Measurements from ENCODE around the gene RIN3.
"Not testable (repeated sequence)": the region's sequence is repeated elsewhere in the genome, so short reads cannot be mapped to it uniquely, and the experiment has no call there.

The RIN3 gene

DNA sequence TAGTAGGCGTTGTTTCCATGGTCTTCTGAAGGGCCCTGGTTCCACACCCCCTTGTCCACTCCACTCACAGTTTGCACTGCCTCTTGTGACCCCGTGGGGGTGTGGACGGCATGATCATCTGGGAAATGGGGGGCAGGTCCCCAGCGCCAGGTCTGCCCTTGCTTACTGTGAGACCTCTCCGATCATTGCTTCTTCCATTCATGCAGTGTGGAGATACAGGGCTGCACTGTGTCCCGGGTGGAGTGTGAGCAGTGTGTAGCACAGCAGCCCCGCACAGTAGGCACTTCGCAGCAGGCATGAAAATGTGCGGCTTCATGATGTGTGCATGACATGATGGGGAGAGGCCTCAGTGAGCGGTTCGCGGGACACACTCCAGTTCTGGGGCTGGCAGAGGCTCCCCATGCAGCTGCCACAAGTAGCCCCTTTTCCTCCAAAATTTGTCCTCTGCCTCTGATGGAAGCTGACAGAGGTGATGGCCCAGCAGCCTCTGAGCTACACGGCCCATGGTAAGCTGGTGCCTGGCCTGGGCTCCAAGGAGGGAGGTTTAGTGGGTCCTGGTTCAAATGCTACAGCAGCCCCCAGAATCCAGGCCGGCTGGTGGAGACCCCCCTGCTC lies 15.0 kb downstream of the RIN3 start:
- DNase-seq (ENCODE audit: low read depth), result no peak

DNA sequence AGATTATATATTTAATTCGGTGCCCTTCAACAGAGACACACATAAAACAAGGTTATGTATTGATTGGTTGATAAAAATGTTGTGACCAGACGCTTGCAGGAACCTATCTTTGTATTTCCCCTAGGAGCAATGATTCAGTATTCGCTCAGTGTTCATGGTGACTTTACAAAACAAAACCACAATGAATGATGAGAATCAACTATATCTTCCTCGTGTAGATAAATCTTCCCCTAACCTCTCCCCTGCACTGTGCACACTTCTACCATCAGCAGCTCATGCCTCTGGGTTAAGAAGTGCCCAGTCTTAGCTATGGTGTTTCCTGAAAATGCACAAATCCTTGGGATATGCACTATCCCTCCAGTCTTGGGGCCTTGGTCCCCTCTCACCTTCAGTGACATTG lies 16.3 kb downstream of the RIN3 start:
- peak; percentile 48 for DNase-seq (ENCODE audit: low read depth)
- no peak overlapping the region for H3K4me3 ChIP-seq (ENCODE audit: control insufficient read depth, low read depth, low read length)
- TF ChIP-seq, protein P1, sequence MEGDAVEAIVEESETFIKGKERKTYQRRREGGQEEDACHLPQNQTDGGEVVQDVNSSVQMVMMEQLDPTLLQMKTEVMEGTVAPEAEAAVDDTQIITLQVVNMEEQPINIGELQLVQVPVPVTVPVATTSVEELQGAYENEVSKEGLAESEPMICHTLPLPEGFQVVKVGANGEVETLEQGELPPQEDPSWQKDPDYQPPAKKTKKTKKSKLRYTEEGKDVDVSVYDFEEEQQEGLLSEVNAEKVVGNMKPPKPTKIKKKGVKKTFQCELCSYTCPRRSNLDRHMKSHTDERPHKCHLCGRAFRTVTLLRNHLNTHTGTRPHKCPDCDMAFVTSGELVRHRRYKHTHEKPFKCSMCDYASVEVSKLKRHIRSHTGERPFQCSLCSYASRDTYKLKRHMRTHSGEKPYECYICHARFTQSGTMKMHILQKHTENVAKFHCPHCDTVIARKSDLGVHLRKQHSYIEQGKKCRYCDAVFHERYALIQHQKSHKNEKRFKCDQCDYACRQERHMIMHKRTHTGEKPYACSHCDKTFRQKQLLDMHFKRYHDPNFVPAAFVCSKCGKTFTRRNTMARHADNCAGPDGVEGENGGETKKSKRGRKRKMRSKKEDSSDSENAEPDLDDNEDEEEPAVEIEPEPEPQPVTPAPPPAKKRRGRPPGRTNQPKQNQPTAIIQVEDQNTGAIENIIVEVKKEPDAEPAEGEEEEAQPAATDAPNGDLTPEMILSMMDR (conservative IDR thresholded peaks at IDR 0.05; ENCODE audit: control insufficient read depth, insufficient read depth, low read depth, low read length), result no peak

More for the DNA sequence above, 15.0 kb downstream of the RIN3 start:
- TF ChIP-seq, protein P1 (conservative IDR thresholded peaks at IDR 0.05; ENCODE audit: control insufficient read depth, insufficient read depth, low read depth, low read length), result no peak
- H3K4me3 ChIP-seq (ENCODE audit: control insufficient read depth, low read depth, low read length), result no peak overlapping the region

DNA sequence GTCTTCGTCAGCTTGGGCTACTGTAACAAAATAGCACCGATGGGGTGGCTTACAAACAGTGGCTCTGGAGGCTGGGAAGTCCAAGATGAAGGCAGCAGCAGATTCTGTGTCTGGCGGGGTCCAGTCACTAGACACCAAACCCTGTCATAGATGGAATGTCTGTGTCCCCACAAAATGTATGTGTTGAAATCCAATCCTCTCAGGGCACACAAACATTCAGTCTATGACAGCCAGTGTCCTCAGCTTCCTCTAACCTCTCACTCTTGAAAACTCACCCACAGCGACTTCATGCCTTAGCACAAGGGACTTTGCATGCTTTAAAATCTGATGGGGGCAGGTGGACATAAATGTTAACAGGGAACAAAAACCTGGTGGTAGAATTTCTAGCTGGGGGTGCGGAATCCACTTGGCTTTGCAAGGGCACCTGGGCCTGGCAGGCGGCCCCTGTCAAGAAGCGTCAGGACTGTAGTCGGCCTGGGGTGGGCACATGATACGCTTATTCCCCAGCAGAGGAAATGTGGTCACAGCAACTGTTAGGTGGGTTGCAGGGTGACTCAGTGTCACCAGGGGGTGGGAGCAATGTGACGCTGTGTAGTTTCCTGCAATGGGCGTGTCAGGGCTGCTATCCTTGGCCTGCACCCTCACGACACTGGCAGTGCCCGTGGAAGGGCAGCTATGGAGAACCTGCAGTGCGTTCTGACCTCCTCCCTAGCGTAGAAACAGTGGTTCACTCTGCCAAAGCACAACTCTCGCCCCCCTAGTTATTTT lies 17.7 kb downstream of the RIN3 start:
- TF ChIP-seq, protein P1 (conservative IDR thresholded peaks at IDR 0.05; ENCODE audit: control insufficient read depth, insufficient read depth, low read depth, low read length), result no peak
- DNase-seq (ENCODE audit: low read depth), result no peak

DNA sequence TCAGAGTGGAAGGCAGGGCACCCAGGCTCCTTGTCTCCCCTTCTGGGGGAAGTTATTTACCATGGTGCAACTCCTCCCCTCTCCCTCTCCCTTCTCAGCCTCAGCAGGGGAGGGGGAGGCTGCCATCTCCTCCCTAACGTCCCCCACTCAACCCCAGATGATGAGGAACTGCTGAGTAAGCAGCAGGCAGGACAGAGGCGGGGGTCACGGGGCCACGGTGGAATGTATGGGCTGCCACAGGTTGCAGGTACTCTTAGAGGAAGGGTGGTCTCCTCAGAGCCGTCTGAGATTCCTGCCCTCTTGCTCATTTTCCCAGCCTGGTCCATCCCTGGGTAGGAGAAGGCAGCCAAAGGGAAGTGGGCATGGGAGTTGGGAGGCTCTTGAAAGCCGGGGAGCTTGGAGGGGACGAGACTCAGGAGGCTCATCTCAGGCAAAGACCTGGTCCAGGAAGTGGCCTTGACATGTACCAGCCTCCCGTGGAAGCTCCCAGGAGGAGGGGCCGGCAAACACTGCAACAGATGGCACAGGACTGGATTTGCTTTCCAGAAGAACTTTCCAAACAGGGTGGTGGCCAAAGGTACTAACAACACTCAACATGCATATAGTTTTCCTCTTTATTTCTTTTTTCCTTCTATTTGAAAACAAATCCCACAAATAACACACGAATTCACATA lies 19.0 kb downstream of the RIN3 start:
- no peak for DNase-seq (ENCODE audit: low read depth)
- TF ChIP-seq, protein P1 (conservative IDR thresholded peaks at IDR 0.05; ENCODE audit: control insufficient read depth, insufficient read depth, low read depth, low read length), result no peak
- H3K4me3 ChIP-seq (ENCODE audit: control insufficient read depth, low read depth, low read length), result no peak overlapping the region

More for the DNA sequence above, 17.7 kb downstream of the RIN3 start:
- no peak overlapping the region for H3K4me3 ChIP-seq (ENCODE audit: control insufficient read depth, low read depth, low read length)

DNA sequence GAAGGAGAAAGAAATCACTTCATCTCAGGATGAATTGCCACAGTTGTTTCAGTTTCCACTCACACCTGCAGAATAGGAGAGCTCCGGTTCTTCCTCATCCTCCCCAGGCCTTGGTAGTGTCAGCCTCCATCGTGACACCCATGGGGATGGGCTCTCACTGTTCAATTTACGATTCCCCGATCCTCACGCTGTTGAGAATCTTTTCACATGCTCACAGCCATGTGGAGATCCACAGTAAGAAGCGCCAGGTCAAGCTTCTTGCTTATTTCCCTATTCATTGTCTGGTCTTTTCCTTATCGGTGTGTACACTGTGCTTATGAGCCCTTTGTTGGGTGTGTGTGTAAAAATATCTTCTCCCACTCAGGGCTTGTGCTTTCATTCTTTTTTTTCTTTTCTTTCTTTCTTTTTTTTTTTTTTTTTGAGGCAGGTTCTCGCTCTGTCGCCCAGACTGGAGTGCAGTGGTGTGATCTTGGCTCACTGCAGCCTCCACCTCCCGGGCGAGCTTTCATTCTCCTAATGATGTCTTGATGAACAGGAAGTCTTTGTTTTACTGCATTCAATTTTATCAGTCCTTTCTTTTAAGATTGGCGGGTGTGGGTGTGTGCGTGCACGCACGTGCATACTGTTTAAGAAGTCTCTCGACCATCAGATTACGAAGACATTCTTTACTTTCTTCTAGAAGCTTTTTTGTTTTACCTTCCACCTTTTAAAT lies 21.5 kb downstream of the RIN3 start:
- no peak overlapping the region for H3K4me3 ChIP-seq (ENCODE audit: control insufficient read depth, low read depth, low read length)
- TF ChIP-seq, protein P1 (conservative IDR thresholded peaks at IDR 0.05; ENCODE audit: control insufficient read depth, insufficient read depth, low read depth, low read length), result no peak
- DNase-seq (ENCODE audit: low read depth), result no peak

DNA sequence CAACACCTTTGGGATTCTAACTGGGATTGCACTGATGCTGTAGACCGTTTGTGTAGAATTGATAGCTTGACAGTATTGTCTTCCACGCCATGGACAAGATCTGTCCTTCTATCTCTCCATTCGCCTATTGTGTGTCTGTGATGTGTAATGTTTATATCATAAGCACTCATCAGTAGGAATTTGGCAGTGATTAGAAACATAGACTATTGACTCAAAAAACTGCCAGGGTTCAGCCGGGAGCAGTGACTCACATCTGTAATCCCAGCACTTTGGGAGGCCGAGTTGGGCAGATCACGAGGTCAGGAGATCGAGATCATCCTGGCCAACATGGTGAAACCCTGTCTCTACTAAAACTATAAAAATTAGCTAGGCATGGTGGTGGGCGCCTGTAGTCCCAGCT lies 22.6 kb downstream of the RIN3 start:
- not testable (repeated sequence) for H3K4me3 ChIP-seq (ENCODE audit: control insufficient read depth, low read depth, low read length)
- DNase-seq (ENCODE audit: low read depth), result peak; percentile 95

All from fibroblast of mammary gland (primary cell).